ENCODE results near the gene LINC00305. TPM values are rescaled to one million over a fixed set of nuclear protein-coding genes. Genes with fewer than 3 reads are reported as not detected.
A peak's percentile ranks its signal among the peaks of the same experiment; 100 is the strongest.

LINC00305 gene
- total and polyA plus RNA-seq, 2 of the 8 experiments (the other 6 are each of a cell fraction or from before 2014, with no cell fraction given), result not detected

DNA sequence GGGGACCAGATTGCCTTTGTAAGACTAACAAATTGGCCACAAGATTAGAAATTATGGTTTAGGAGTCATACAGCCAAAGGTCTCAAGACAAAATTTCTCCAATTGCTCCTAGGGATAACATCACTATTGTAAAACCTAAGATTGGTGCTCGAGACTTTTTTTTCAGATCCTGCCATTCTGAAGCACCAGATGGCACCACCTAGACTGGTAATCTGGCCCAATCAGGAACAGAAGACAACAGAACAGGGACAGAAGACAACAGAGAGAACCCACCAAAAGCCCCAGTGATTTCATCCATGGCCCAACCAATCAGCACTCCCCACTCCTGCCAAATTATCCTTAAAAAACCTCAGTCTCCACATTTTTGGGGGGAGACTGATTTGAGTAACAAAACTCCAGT, 66.8 kb downstream of the LINC00305 start:
- Histone ChIP-seq H2AK5ac (ENCODE audit: low read depth, low read length) (no peak overlapping the region), H3K79me1 (ENCODE audit: low read depth, low read length) (no peaks in the 10 kb centered on the region), H3K4me3 (ENCODE audit: extremely low read depth in 1 of 4, insufficient read depth in 2 of 4, low read depth in 3 of 4, low read length in 4 of 4) (no peak overlapping the region), H3K79me2 (ENCODE audit: control insufficient read depth in 1 of 2, insufficient read depth in 2 of 2, low read length in 2 of 2) (no peaks in the 10 kb centered on the region), H3K4ac (replicated peaks; ENCODE audit: insufficient read length, low read depth, low read length) (no peak overlapping the region), H4K20me1 (replicated peaks in 1 of 2; ENCODE audit: control insufficient read depth in 1 of 2, insufficient read depth in 2 of 2, low read length in 2 of 2) (no peaks in the 10 kb centered on the region), H3K14ac (ENCODE audit: insufficient read length) (no peak overlapping the region), H3K9me3 (ENCODE audit: insufficient read depth in 2 of 2, low read depth in 1 of 2, low read length in 1 of 2) (no peaks in the 10 kb centered on the region), H3K4me1 (replicated peaks in 1 of 4; ENCODE audit: control insufficient read depth in 3 of 4, insufficient read depth in 4 of 4, low read length in 3 of 4) (no peaks in the 10 kb centered on the region), H3K9ac (replicated peaks in 1 of 4; ENCODE audit: extremely low read depth in 1 of 4, low read depth in 3 of 4, low read length in 3 of 4) (no peak overlapping the region), H4K5ac (ENCODE audit: insufficient read length, low read depth, low read length) (no peak overlapping the region), H4K8ac (ENCODE audit: extremely low read depth, insufficient read depth, low read length) (no peak overlapping the region), H3K18ac (ENCODE audit: extremely low read depth, low read length) (no peak overlapping the region), H3K56ac (replicated peaks; ENCODE audit: insufficient read length, low read depth, low read length) (no peak overlapping the region), H3K27me3 (replicated peaks in 1 of 4; ENCODE audit: control insufficient read depth in 3 of 4, extremely low read depth in 1 of 4, insufficient read depth in 3 of 4, low read length in 3 of 4) (no peaks in the 10 kb centered on the region), H2AFZ (ENCODE audit: low read length) (0 out of 2 replicates have a peak overlapping the region, but pooled peaks have one; percentile 28), H2BK5ac (ENCODE audit: low read depth, low read length) (no peak overlapping the region), H3K4me2 (ENCODE audit: insufficient read depth in 1 of 2, low read depth in 2 of 2, low read length in 2 of 2) (no peak overlapping the region), H2BK15ac (ENCODE audit: low read length) (no peak overlapping the region), H2BK12ac (ENCODE audit: low read depth, low read length) (no peak overlapping the region), H3K27ac (ENCODE audit: low read depth, low read length) (no peak overlapping the region), H3K36me3 (ENCODE audit: control insufficient read depth in 2 of 4, insufficient read depth in 4 of 4, low read length in 3 of 4) (no peaks in the 10 kb centered on the region; a peak in 1 of 8 replicates), H2BK20ac (ENCODE audit: low read length) (no peak overlapping the region), H4K91ac (replicated peaks; ENCODE audit: insufficient read length, low read length) (no peak overlapping the region), H2BK120ac (replicated peaks; ENCODE audit: low read depth, low read length) (no peak overlapping the region), H3K23me2 (ENCODE audit: low read depth, low read length) (no peaks in the 10 kb centered on the region), H3K23ac (ENCODE audit: insufficient read length) (no peak overlapping the region)
- no peak for FAIRE-seq
- DNase-seq (ENCODE audit: low read depth in 1 of 2, low spot score in 2 of 2), result no peak
- WGBS, 2 experiments (ENCODE audit: extremely low coverage in 1 of 2, insufficient coverage in 1 of 2, insufficient read length in 1 of 2, insufficient replicate concordance in 2 of 2, low coverage in 1 of 2, low lambda C conversion rate in 2 of 2, missing lambda C conversion rate in 1 of 2), result 88% methylated on average over 1 of the region's 1 CpG; no CpG with 5 or more reads in 1 of the 2 experiments
- TF ChIP-seq BRCA1 (IDR thresholded peaks at IDR 0.05; ENCODE audit: low read depth, low read length) (no peak), BCL11A (IDR thresholded peaks at IDR 0.05; ENCODE audit: low read depth in 2 of 2, low read length in 2 of 2) (no peak), RAD21 (IDR thresholded peaks at IDR 0.05 in 1 of 2, conservative IDR thresholded peaks at IDR 0.05 in 1 of 2; ENCODE audit: low read depth in 2 of 2, low read length in 2 of 2) (peak; percentile 19 to 35; a peak in 2 of 4 replicates), NRF1 (IDR thresholded peaks at IDR 0.05; ENCODE audit: low read depth, low read length) (no peak)
- TF ChIP-seq, protein P1, sequence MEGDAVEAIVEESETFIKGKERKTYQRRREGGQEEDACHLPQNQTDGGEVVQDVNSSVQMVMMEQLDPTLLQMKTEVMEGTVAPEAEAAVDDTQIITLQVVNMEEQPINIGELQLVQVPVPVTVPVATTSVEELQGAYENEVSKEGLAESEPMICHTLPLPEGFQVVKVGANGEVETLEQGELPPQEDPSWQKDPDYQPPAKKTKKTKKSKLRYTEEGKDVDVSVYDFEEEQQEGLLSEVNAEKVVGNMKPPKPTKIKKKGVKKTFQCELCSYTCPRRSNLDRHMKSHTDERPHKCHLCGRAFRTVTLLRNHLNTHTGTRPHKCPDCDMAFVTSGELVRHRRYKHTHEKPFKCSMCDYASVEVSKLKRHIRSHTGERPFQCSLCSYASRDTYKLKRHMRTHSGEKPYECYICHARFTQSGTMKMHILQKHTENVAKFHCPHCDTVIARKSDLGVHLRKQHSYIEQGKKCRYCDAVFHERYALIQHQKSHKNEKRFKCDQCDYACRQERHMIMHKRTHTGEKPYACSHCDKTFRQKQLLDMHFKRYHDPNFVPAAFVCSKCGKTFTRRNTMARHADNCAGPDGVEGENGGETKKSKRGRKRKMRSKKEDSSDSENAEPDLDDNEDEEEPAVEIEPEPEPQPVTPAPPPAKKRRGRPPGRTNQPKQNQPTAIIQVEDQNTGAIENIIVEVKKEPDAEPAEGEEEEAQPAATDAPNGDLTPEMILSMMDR (IDR thresholded peaks at IDR 0.05; ENCODE audit: control extremely low read depth in 1 of 3, insufficient read depth in 1 of 3, low read depth in 1 of 3, low read length in 3 of 3), result 0 out of 4 replicates have a peak, but pooled peaks of 1 of the 3 experiments have one; percentile 4
- ChIA-PET POLR2A (ENCODE audit: partially characterized antibody) (no interaction called here), CTCF (ENCODE audit: partially characterized antibody) (interaction anchor here (0.9 to 1.3 kb wide), 2 partner anchors 13 to 323 kb away, joined by 4 to 5 read pairs; no protein-coding TSS in a partner anchor)
